Type B pancreatic cell (in vitro differentiated cells): ENCODE data around the gene UBR7. TPM values are rescaled to one million over a fixed set of nuclear protein-coding genes. Genes with fewer than 3 reads are reported as not detected.

ENCODE experiments used
- DNase-seq: peaks from one replicate; pipeline ENCODE4 v3.0.0; 2021; ENCODE audit warnings: mixed read lengths; ENCODE audit not compliant: unreplicated experiment; ENCODE audit errors: extremely low spot score
- H3K27ac Mint-ChIP-seq: 2 replicates; pipeline ENCODE4 v1.8.0; 2021; ENCODE audit warnings: mild to moderate bottlenecking, mixed read lengths
- H3K27me3 Mint-ChIP-seq: 2 replicates; pipeline ENCODE4 v1.8.0; 2021; ENCODE audit warnings: mixed read lengths
- H3K36me3 Mint-ChIP-seq: 2 replicates; pipeline ENCODE4 v1.8.0; 2021; ENCODE audit warnings: mixed read lengths
- H3K4me1 Mint-ChIP-seq: one replicate; pipeline ENCODE4 v1.8.0; 2021; ENCODE audit warnings: mixed read lengths; ENCODE audit not compliant: unreplicated experiment
- H3K4me3 Mint-ChIP-seq: 2 replicates; pipeline ENCODE4 v1.8.0; 2021; ENCODE audit warnings: mild to moderate bottlenecking, mixed read lengths
- H3K9me3 Mint-ChIP-seq: 2 replicates; pipeline ENCODE4 v1.8.0; 2021; ENCODE audit warnings: mixed read lengths
- total RNA-seq: library from RNA; stranded (reverse); gene quantifications from 2 replicates; pipeline ENCODE4 v1.2.1, GENCODE V29; 2021; ENCODE audit warnings: low replicate concordance
- TF ChIP-seq, protein P1 (sequence below): fragments of 200-600 bp; sonication (generic); conservative IDR thresholded peaks from 2 replicates; pipeline ENCODE4 v1.5.0; 2021; ENCODE audit warnings: antibody characterized with exemption, mild to moderate bottlenecking

Gene UBR7
- total RNA-seq, 1 donor from 2014 or later, result 21.7 TPM

DNA sequence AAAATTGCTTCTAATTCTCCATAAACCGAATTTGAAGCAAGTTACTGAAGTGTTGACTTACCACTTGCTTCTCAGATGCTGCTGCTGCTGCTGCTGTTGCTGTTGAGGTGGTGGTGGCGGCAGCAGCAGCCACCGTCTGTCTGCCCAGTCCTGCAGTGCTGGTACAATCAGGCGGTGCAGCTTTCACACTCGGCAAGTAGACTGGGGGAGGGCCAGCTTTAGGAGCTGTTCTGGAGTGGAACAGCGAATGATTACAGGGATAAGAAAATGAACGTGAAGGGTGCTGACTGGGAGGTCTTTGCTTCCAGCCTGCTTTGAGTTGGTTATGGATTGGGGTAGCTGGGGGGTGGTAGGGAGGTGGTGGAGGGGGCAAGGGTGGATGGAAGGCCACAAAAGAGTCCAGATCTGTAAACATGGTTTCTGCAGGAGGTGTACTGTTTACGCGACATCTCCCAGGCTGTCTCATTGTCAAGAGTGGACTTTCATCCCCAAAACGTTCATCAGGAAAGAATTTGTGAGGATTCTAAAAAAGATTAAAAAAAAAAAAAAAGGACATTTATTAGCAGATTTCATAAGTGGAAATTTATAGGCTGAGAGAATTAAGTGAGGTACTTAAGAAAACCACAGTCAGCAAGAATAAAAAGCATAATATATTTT lies 38.8 kb downstream of the UBR7 start:
- Mint-ChIP-seq H3K4me3 (no peak overlapping the region), H3K27me3 (no peaks in the 10 kb centered on the region), H3K27ac (no peak overlapping the region), H3K36me3 (peaks cover 24% of the 10 kb centered on the region), H3K9me3 (no peaks in the 10 kb centered on the region), H3K4me1 (no peaks in the 10 kb centered on the region)
- TF ChIP-seq, protein P1, sequence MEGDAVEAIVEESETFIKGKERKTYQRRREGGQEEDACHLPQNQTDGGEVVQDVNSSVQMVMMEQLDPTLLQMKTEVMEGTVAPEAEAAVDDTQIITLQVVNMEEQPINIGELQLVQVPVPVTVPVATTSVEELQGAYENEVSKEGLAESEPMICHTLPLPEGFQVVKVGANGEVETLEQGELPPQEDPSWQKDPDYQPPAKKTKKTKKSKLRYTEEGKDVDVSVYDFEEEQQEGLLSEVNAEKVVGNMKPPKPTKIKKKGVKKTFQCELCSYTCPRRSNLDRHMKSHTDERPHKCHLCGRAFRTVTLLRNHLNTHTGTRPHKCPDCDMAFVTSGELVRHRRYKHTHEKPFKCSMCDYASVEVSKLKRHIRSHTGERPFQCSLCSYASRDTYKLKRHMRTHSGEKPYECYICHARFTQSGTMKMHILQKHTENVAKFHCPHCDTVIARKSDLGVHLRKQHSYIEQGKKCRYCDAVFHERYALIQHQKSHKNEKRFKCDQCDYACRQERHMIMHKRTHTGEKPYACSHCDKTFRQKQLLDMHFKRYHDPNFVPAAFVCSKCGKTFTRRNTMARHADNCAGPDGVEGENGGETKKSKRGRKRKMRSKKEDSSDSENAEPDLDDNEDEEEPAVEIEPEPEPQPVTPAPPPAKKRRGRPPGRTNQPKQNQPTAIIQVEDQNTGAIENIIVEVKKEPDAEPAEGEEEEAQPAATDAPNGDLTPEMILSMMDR, result no peak
- DNase-seq, result no peak

DNA sequence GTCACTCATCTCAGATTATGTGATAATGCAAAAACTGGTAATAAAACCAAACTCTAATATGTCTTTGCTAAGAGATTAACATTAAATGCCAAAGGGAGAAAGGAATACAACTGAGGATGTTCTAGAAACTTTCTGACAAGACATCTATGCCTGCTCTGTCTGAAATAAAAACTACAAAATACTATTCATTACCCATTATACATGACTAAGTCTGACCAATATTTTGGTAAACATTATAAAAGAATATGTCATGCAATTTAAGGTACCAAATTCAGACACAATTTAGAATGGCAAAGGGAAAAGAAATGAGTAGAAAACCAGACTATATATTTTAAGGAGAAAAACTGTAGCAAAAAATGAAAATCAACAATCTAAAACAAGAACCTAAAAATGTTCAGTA lies 39.5 kb downstream of the UBR7 start:
- H3K9me3 Mint-ChIP-seq, result no peaks in the 10 kb centered on the region
- H3K4me1 Mint-ChIP-seq, result no peaks in the 10 kb centered on the region
- H3K36me3 Mint-ChIP-seq, result peaks cover 24% of the 10 kb centered on the region
- H3K4me3 Mint-ChIP-seq, result no peak overlapping the region
- H3K27me3 Mint-ChIP-seq, result no peaks in the 10 kb centered on the region
- H3K27ac Mint-ChIP-seq, result no peak overlapping the region
- no peak for DNase-seq
- TF ChIP-seq, protein P1, result no peak

DNA sequence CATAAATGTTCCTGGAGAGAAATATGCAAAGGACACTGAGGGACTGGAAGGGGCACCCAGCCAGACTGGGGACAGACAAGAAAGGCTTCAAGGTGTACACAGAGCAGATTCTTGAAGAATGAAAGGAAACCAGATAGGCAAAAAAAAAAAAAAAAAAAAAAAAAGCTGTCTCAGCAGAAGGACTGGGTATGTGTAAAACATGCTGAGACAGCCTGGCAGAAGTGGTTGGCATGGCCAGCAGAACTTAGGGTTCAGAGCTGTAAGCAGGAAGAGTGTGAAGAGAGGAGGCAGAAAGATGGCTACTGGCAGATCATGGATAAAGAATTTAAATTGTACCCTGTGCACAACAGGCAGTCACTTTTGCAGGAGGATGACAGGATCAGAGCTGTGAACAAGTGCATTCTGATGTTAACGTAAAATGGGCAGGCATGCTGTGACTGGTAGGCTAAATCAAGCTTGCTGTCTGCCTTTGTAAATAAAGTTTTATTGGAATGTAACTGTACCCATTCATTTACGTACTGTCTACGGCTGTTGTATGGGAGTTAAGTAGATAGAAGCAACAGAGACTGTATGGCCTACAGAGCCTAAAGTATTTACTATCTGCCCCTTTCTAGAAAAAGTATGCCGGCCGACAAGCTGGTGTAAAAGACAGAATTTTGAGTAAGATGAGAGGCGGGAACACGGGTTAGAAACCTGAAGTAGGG lies 42.2 kb downstream of the UBR7 start:
- TF ChIP-seq, protein P1, result no peak
- H3K27me3 Mint-ChIP-seq, result no peaks in the 10 kb centered on the region
- no peak overlapping the region for H3K4me3 Mint-ChIP-seq
- H3K27ac Mint-ChIP-seq, result no peak overlapping the region
- peaks cover 13% of the 10 kb centered on the region for H3K36me3 Mint-ChIP-seq
- H3K9me3 Mint-ChIP-seq, result no peaks in the 10 kb centered on the region
- H3K4me1 Mint-ChIP-seq, result no peaks in the 10 kb centered on the region
- DNase-seq, result no peak

DNA sequence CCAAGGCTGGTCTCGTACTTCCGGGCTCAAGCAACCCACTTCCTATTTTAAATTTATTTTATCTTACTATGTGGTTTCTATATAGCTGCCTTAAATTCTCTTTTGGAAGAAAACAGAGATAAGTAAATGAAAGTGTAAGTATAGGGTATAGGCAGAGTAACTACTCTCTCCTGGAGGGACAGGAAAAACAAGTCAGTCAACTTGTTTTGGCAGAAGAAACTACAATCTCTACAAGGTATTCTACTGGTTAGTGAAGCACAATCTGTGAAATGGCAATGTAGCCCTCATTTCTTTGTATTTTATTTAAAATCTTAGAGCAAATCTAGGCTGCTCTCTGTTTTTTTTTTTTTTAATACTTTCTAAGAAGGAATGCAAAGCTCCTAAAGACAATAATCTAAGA lies 55.4 kb downstream of the UBR7 start:
- no peaks in the 10 kb centered on the region for H3K9me3 Mint-ChIP-seq
- no peak for DNase-seq
- peaks cover 12% of the 10 kb centered on the region for H3K36me3 Mint-ChIP-seq
- H3K27me3 Mint-ChIP-seq, result no peaks in the 10 kb centered on the region
- peak overlapping the region; percentile 36 for H3K4me3 Mint-ChIP-seq
- TF ChIP-seq, protein P1, result no peak
- peak overlapping the region; percentile 80 for H3K27ac Mint-ChIP-seq
- H3K4me1 Mint-ChIP-seq, result peaks cover 16% of the 10 kb centered on the region

DNA sequence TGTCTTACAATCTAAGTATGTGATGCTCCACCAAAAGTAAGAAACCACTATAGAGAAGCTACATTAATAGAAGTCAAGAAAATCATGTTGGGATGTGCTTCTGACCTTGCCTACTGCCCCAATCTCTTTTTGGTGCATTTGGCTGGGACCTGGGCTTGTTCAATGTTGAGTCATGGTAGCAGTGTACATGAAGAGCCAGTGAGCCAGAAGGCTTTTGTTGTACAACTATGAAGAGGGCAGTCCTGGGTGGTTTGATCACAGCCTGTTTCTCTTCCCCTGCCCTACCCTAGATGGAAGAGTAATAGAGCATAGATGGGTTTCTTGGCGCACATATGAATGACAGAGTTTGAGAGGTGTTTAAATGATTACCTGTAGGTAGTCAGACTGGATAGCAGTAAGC lies 56.4 kb downstream of the UBR7 start:
- Mint-ChIP-seq H3K9me3 (no peaks in the 10 kb centered on the region), H3K27me3 (no peaks in the 10 kb centered on the region), H3K27ac (peak overlapping the region; percentile 10), H3K36me3 (peaks cover 12% of the 10 kb centered on the region), H3K4me1 (peaks cover 23% of the 10 kb centered on the region), H3K4me3 (no peak overlapping the region)
- DNase-seq, result no peak
- TF ChIP-seq, protein P1, result no peak
